IMR-90 (cell line): ENCODE measurements around the gene CNOT10. TPM values are rescaled to one million over a fixed set of nuclear protein-coding genes. Genes with fewer than 3 reads are reported as not detected.

Experiments
- ATAC-seq: fragments of 200-7000 bp; cut with Tn5 transposase; 2 replicates; pipeline ENCODE4 v1.9.1; 2020; ENCODE audit warnings: low read depth, mild to moderate bottlenecking, moderate library complexity
- BruUV-seq: library from RNA; stranded (reverse); fragments of 400-500 nt; replicated peaks from 2 replicates; lab custom pipeline; 2021; lab: Mats Ljungman, UMichigan
- CTCF ChIA-PET: fragments of 300-600 bp; formaldehyde crosslinking; extraction: SDS; loops from one replicate; lab custom pipeline; 2021; ENCODE audit warnings: antibody characterized with exemption; lab: Yijun Ruan, JAX
- POLR2A ChIA-PET: fragments of 300-600 bp; sonication (Branson Sonifier 250); formaldehyde crosslinking; loops from one replicate; lab custom pipeline; 2022; ENCODE audit warnings: antibody characterized with exemption; ENCODE audit not compliant: unreplicated experiment; lab: Charles Lee
- DNase-seq: peaks from one replicate; pipeline ENCODE4 v3.0.0; 2013
- H2AFZ ChIP-seq: replicated peaks from 2 replicates; pipeline ENCODE3; 2013; ENCODE audit warnings: low read length, mild to moderate bottlenecking; ENCODE audit not compliant: poor library complexity
- H2AK5ac ChIP-seq: 2 replicates; pipeline ENCODE4 v1.6.1; 2013; ENCODE audit warnings: low read depth, low read length, inconsistent platforms
- H2AK9ac ChIP-seq: replicated peaks from 2 replicates; pipeline ENCODE3; 2013; ENCODE audit warnings: mild to moderate bottlenecking, low read depth, low read length, moderate library complexity; ENCODE audit not compliant: poor library complexity
- H2BK120ac ChIP-seq: 2 replicates; pipeline ENCODE4 v1.6.1; 2013; ENCODE audit warnings: low read depth, low read length, inconsistent platforms
- H2BK15ac ChIP-seq: 3 replicates; pipeline ENCODE4 v1.6.1; 2013; ENCODE audit warnings: low read depth, low read length, inconsistent platforms
- H2BK20ac ChIP-seq: 2 replicates; pipeline ENCODE4 v1.6.1; 2013; ENCODE audit warnings: low read depth, mild to moderate bottlenecking, inconsistent platforms, low read length, moderate library complexity
- H2BK5ac ChIP-seq: 2 replicates; pipeline ENCODE4 v1.6.1; 2013; ENCODE audit warnings: mild to moderate bottlenecking, low read depth, low read length, inconsistent platforms; ENCODE audit not compliant: poor library complexity, severe bottlenecking
- H3K14ac ChIP-seq: replicated peaks from 2 replicates; pipeline ENCODE4 v1.6.1; 2013; ENCODE audit warnings: low read depth, low read length, inconsistent platforms
- H3K18ac ChIP-seq: 2 replicates; pipeline ENCODE4 v1.6.1; 2013; ENCODE audit warnings: low read depth, low read length, control low read depth
- H3K23ac ChIP-seq: 2 replicates; pipeline ENCODE4 v1.6.1; 2013; ENCODE audit warnings: low read depth, low read length, inconsistent platforms
- H3K27ac ChIP-seq: 2 replicates; pipeline ENCODE4 v1.5.1; 2013; ENCODE audit warnings: mild to moderate bottlenecking, control low read depth, low read length; ENCODE audit not compliant: insufficient read depth
- H3K27me3 ChIP-seq: 2 replicates; pipeline ENCODE4 v1.6.1; 2013; ENCODE audit warnings: low read length; ENCODE audit not compliant: control insufficient read depth, insufficient read depth
- H3K36me3 ChIP-seq: 2 replicates; pipeline ENCODE4 v1.6.1; 2013; ENCODE audit warnings: low read length, mixed read lengths; ENCODE audit not compliant: control insufficient read depth, insufficient read depth
- H3K4ac ChIP-seq: 2 replicates; pipeline ENCODE4 v1.6.1; 2013; ENCODE audit warnings: low read depth, low read length, inconsistent platforms
- H3K4me1 ChIP-seq: 2 replicates; pipeline ENCODE4 v1.6.1; 2013; ENCODE audit warnings: low read length, mixed read lengths; ENCODE audit not compliant: control insufficient read depth, insufficient read depth
- H3K4me2 ChIP-seq: 2 replicates; pipeline ENCODE4 v1.6.1; 2013; ENCODE audit warnings: low read depth, mild to moderate bottlenecking, control low read depth, low read length, moderate library complexity
- H3K4me3 ChIP-seq: 2 replicates; pipeline ENCODE4 v1.5.1; 2013; ENCODE audit warnings: low read depth, mild to moderate bottlenecking, control low read depth, low read length, moderate library complexity; ENCODE audit not compliant: insufficient read depth
- H3K56ac ChIP-seq: 2 replicates; pipeline ENCODE4 v1.6.1; 2013; ENCODE audit warnings: low read length, inconsistent platforms; ENCODE audit not compliant: insufficient read depth; ENCODE audit errors: extremely low read depth
- H3K79me1 ChIP-seq, 2 experiments: 2 replicates each; pipeline ENCODE4 v1.6.1; 2013; ENCODE audit warnings: low read length in 2 of 2, inconsistent platforms in 1 of 2, low read depth in 1 of 2
- H3K9ac ChIP-seq: 2 replicates; pipeline ENCODE4 v1.6.1; 2013; ENCODE audit warnings: low read depth, low read length, control low read depth
- H3K9me1 ChIP-seq: 2 replicates; pipeline ENCODE4 v1.6.1; 2013; ENCODE audit warnings: low read length, inconsistent platforms; ENCODE audit not compliant: insufficient read depth
- H3K9me3 ChIP-seq: 2 replicates; pipeline ENCODE4 v1.6.1; 2013; ENCODE audit warnings: low read length; ENCODE audit not compliant: control insufficient read depth, insufficient read depth
- H4K20me1 ChIP-seq: 2 replicates; pipeline ENCODE4 v1.6.1; 2013; ENCODE audit warnings: low read length, inconsistent platforms; ENCODE audit not compliant: insufficient read depth
- H4K5ac ChIP-seq: 2 replicates; pipeline ENCODE4 v1.6.1; 2013; ENCODE audit warnings: mild to moderate bottlenecking, low read depth, low read length, control low read depth
- H4K8ac ChIP-seq, 2 experiments: 2 replicates each; pipeline ENCODE4 v1.6.1; 2013; ENCODE audit warnings: low read depth in 2 of 2, low read length in 2 of 2, control low read depth in 1 of 2, inconsistent platforms in 1 of 2
- H4K91ac ChIP-seq: 2 replicates; pipeline ENCODE4 v1.6.1; 2013; ENCODE audit warnings: low read depth, low read length, inconsistent platforms; ENCODE audit not compliant: insufficient read depth
- BHLHE40 ChIP-seq: fragments of 150-350 bp; IDR thresholded peaks from 2 replicates; pipeline ENCODE4 v1.6.1; 2016; ENCODE audit warnings: mild to moderate bottlenecking, low read depth, low read length
- CEBPB ChIP-seq: IDR thresholded peaks from 2 replicates; pipeline ENCODE4 v1.6.1; 2012; ENCODE audit warnings: low read depth, low read length, improper control_type of control experiment
- CHD1 ChIP-seq: IDR thresholded peaks from 2 replicates; pipeline ENCODE4 v1.6.1; 2012; ENCODE audit warnings: low read depth, low read length, improper control_type of control experiment
- CTCF ChIP-seq: conservative IDR thresholded peaks from 2 replicates; pipeline ENCODE4 v1.5.1; 2012; ENCODE audit warnings: mild to moderate bottlenecking, low read depth, low read length, improper control_type of control experiment
- ELK1 ChIP-seq: fragments of 150-350 bp; IDR thresholded peaks from 2 replicates; pipeline ENCODE4 v1.6.1; 2016; ENCODE audit warnings: low read depth, mild to moderate bottlenecking, low read length, moderate library complexity, borderline replicate concordance
- FOS ChIP-seq: fragments of 150-350 bp; IDR thresholded peaks from 2 replicates; pipeline ENCODE4 v1.6.1; 2016; ENCODE audit warnings: low read depth, low read length
- MAFK ChIP-seq: IDR thresholded peaks from 2 replicates; pipeline ENCODE4 v1.6.1; 2012; ENCODE audit warnings: low read depth, low read length, improper control_type of control experiment
- MAZ ChIP-seq: IDR thresholded peaks from 2 replicates; pipeline ENCODE4 v1.6.1; 2012; ENCODE audit warnings: low read depth, mild to moderate bottlenecking, low read length, improper control_type of control experiment, moderate library complexity, borderline replicate concordance
- MXI1 ChIP-seq: IDR thresholded peaks from 2 replicates; pipeline ENCODE4 v1.6.1; 2012; ENCODE audit warnings: low read depth, mild to moderate bottlenecking, low read length, moderate library complexity, borderline replicate concordance
- NFE2L2 ChIP-seq: fragments of 150-350 bp; IDR thresholded peaks from 2 replicates; pipeline ENCODE4 v1.6.1; 2016; ENCODE audit warnings: low read depth, mild to moderate bottlenecking, low read length
- POLR2A ChIP-seq: IDR thresholded peaks from 2 replicates; pipeline ENCODE4 v1.6.1; 2012; ENCODE audit warnings: mild to moderate bottlenecking, low read depth, low read length
- RAD21 ChIP-seq: IDR thresholded peaks from 2 replicates; pipeline ENCODE4 v1.6.1; 2012; ENCODE audit warnings: low read length, improper control_type of control experiment
- RCOR1 ChIP-seq: IDR thresholded peaks from 2 replicates; pipeline ENCODE4 v1.6.1; 2012; ENCODE audit warnings: mild to moderate bottlenecking, low read length, improper control_type of control experiment; ENCODE audit not compliant: insufficient replicate concordance
- RFX5 ChIP-seq: IDR thresholded peaks from 2 replicates; pipeline ENCODE4 v1.8.0; 2012; ENCODE audit warnings: low read depth, mild to moderate bottlenecking, low read length, moderate library complexity
- SMC3 ChIP-seq: fragments of 150-350 bp; IDR thresholded peaks from 2 replicates; pipeline ENCODE4 v1.6.1; 2016; ENCODE audit warnings: low read depth, mild to moderate bottlenecking, antibody characterized with exemption, low read length, moderate library complexity
- USF2 ChIP-seq: fragments of 150-350 bp; IDR thresholded peaks from 2 replicates; pipeline ENCODE4 v1.6.1; 2017; ENCODE audit warnings: mild to moderate bottlenecking, antibody characterized with exemption, low read length, low read depth
- WGBS, 2 experiments: methylation state at CpG; one replicate each; pipeline versions ENCODE4 v1.1.5 to v1.1.7; 2013; ENCODE audit warnings: missing lambda C conversion rate in 2 of 2; ENCODE audit not compliant: insufficient read length in 1 of 2; ENCODE audit errors: extremely low coverage in 2 of 2; 5-methylcytosine and 5-hydroxymethylcytosine counted together
- dilution Hi-C: fragments of 300-500 bp; cut with HindIII; formaldehyde crosslinking; loops from one replicate; pipeline ENCODE4 v1.14.3; 2018; ENCODE audit warnings: low sequenced_read_pairs; ENCODE audit not compliant: unreplicated experiment
- in situ Hi-C: fragments of 300-500 bp; cut with MboI; formaldehyde crosslinking; loops from 3 replicates; pipeline ENCODE4 v1.14.3; 2019; ENCODE audit warnings: low sequenced_read_pairs, inconsistent platforms, mixed read lengths
- intact Hi-C: fragments of 100-400 bp; cut with micrococcal nuclease; formaldehyde crosslinking; loops from 2 replicates; pipeline ENCODE4 v1.10.0; 2022
- polyA plus RNA-seq, 3 experiments: library from polyadenylated mRNA; depleted of rRNA; stranded (reverse); fragments of >200 nt; gene quantifications; 2 replicates each; pipeline ENCODE4 v1.2.3, GENCODE V29; 2012; ENCODE audit warnings: low replicate concordance in 1 of 3
- total RNA-seq: library from RNA; depleted of rRNA; stranded (reverse); fragments of >200 nt; gene quantifications from 2 replicates; pipeline ENCODE4 v1.2.3, GENCODE V29; 2012

Gene CNOT10
- total and polyA plus RNA-seq, 2 of the 4 experiments (the other 2 are of a cell fraction) = 15.8 to 20.4 TPM

GRCh38 chr3:32820430-32820829 lies 135.4 kb downstream of the CNOT10 start:
- no peak overlapping the region for H3K23ac ChIP-seq
- no CpG with 5 or more reads among the region's 2 CpGs for WGBS, 2 experiments
- H3K4me1 ChIP-seq = peaks cover 3% of the 10 kb centered on the region; the same call in 1 of the 2 replicates
- peaks cover 75% of the 10 kb centered on the region for H3K27me3 ChIP-seq
- no peaks in the 10 kb centered on the region for H3K79me1 ChIP-seq
- no TSS peak for BruUV-seq
- no peak overlapping the region for H4K8ac ChIP-seq
- peaks cover 21% of the 10 kb centered on the region for H3K9me3 ChIP-seq
- H2AK9ac ChIP-seq = no peak overlapping the region
- no peak overlapping the region for H3K27ac ChIP-seq
- no peak overlapping the region for H2AK5ac ChIP-seq
- H2BK5ac ChIP-seq = no peak overlapping the region
- no peak overlapping the region for H3K4me3 ChIP-seq
- H3K9me1 ChIP-seq = no peaks in the 10 kb centered on the region
- ChIA-PET CTCF (interaction anchor here (1.0 kb wide), 1 partner anchor 14 kb away, joined by 3 read pairs; no protein-coding TSS in a partner anchor), POLR2A (no interaction called here)
- H2AFZ ChIP-seq = no peak overlapping the region
- no peak overlapping the region for H3K4me2 ChIP-seq
- H4K5ac ChIP-seq = no peak overlapping the region
- H3K18ac ChIP-seq = no peak overlapping the region
- H3K36me3 ChIP-seq = no peaks in the 10 kb centered on the region
- H4K20me1 ChIP-seq = no peaks in the 10 kb centered on the region
- H3K56ac ChIP-seq = no peak overlapping the region
- H2BK20ac ChIP-seq = no peak overlapping the region
- no peak overlapping the region for H3K9ac ChIP-seq
- intact Hi-C loops (no loop called here), dilution Hi-C loops (no loop called here), in situ Hi-C loops (no loop called here)
- no peak overlapping the region for H2BK15ac ChIP-seq
- H4K91ac ChIP-seq = no peak overlapping the region
- H3K14ac ChIP-seq = no peak overlapping the region
- DNase-seq = no peak
- no peak for TF ChIP-seq CEBPB
- no peak for TF ChIP-seq ELK1
- no peak for TF ChIP-seq SMC3
- TF ChIP-seq RCOR1 = no peak
- no peak for TF ChIP-seq NFE2L2
- TF ChIP-seq CTCF = no peak
- TF ChIP-seq POLR2A = no peak
- TF ChIP-seq CHD1 = no peak
- TF ChIP-seq MAZ = no peak
- no peak for TF ChIP-seq MXI1
- no peak for TF ChIP-seq BHLHE40
- TF ChIP-seq RAD21 = no peak
- no peak for TF ChIP-seq FOS
- TF ChIP-seq USF2 = no peak
- TF ChIP-seq RFX5 = no peak
- no peak for TF ChIP-seq MAFK
- no peak for ATAC-seq
- no peak overlapping the region for H3K4ac ChIP-seq
- H2BK120ac ChIP-seq = no peak overlapping the region
